ENCODE data around the gene TMEM121. TPM values are rescaled to one million over a fixed set of nuclear protein-coding genes. Genes with fewer than 3 reads are reported as not detected.
A peak's percentile ranks its signal among the peaks of the same experiment; 100 is the strongest.

Gene TMEM121
- polyA plus RNA-seq, 1 experiment = 4.6 TPM

DNA sequence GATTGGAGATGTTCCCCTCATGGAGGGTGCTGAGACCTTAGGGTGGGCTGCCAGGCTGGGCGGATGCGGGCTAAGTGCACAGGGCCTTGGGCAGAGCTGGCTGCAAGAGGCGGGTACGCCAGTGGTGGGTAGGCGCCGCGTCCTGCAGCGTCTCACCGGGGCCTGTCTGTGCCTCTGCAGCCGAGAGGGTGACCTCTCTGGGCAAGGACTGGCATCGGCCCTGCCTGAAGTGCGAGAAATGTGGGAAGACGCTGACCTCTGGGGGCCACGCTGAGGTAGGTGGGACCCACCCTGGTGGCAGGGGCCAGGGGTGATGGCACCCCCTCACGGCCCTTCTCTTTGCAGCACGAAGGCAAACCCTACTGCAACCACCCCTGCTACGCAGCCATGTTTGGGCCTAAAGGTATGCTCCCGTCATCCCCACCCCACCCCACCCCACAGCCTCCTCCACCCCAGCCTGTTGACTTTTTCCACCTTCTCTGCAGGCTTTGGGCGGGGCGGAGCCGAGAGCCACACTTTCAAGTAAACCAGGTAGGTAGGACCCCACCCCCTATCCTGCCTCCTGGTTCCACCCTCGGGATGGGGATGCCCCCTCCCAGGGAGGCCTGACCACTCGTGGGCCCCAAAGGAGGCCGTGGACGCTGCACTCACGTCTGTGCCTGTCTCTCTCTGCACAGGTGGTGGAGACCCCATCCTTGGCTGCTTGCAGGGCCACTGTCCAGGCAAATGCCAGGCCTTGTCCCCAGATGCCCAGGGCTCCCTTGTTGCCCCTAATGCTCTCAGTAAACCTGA lies 38.2 kb upstream of the TMEM121 start:
- POLR2A ChIA-PET = no interaction called here
- TF ChIP-seq, protein P1, sequence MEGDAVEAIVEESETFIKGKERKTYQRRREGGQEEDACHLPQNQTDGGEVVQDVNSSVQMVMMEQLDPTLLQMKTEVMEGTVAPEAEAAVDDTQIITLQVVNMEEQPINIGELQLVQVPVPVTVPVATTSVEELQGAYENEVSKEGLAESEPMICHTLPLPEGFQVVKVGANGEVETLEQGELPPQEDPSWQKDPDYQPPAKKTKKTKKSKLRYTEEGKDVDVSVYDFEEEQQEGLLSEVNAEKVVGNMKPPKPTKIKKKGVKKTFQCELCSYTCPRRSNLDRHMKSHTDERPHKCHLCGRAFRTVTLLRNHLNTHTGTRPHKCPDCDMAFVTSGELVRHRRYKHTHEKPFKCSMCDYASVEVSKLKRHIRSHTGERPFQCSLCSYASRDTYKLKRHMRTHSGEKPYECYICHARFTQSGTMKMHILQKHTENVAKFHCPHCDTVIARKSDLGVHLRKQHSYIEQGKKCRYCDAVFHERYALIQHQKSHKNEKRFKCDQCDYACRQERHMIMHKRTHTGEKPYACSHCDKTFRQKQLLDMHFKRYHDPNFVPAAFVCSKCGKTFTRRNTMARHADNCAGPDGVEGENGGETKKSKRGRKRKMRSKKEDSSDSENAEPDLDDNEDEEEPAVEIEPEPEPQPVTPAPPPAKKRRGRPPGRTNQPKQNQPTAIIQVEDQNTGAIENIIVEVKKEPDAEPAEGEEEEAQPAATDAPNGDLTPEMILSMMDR (IDR thresholded peaks at IDR 0.05; ENCODE audit: insufficient read depth, low read depth, low read length) = no peak
- CTCF ChIA-PET = interaction anchor here (2.0 to 4.2 kb wide), 4 partner anchors 7 to 116 kb away, joined by 8 to 84 read pairs (median 34); no protein-coding TSS in a partner anchor
- DNase-seq (ENCODE audit: low read depth) = no peak
- Histone ChIP-seq H3K4me3 (ENCODE audit: low read depth, low read length) (no peak overlapping the region), H3K27me3 (ENCODE audit: control insufficient read depth, insufficient read depth, low read length) (peaks cover 6% of the 10 kb centered on the region; the same call in 1 of the 2 replicates), H3K36me3 (ENCODE audit: control insufficient read depth, insufficient read depth, low read length) (no peaks in the 10 kb centered on the region)

DNA sequence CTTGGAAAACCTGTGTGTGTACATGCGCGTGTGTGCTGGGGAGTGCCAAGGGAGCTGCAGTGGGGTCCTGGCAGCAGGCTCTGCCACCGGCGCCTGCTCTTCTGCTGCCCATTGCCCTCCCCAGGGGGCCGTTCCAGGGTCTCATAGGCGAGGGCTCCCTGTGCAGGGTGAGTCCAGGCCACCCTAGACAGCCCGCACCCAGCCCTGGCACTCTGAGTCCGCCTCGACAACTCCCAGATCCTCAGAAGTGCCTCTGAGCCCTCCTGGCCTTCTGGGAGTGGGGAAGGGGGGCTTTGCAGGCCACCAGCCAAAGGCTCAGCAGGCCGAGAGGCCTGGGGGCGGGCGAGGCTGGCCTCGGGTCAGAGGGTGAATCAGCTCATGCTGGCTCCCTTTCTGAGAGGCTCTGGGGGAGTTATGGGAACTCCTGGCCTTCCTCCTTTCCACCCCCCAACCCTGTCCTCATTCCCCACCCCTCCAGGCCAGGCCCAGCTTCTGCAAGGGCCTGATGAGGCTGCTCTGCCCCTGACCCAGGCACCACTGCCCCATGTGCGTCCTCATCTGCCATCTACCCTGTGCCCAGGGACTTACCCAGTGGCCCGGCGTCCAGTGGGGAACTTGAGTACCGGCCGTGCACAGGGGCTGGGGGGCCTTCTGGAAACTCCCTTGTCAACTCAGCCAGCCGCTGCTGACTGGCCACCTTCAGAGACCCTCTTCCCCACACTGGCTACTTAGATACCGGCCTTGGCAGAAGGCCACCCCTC lies 37.4 kb upstream of the TMEM121 start:
- ChIA-PET POLR2A (no interaction called here), CTCF (interaction anchor here (0.5 to 4.2 kb wide), 23 partner anchors 8 to 626 kb away, joined by 3 to 84 read pairs (median 5); partner anchors contain the start of gene TMEM121)
- no peak for DNase-seq (ENCODE audit: low read depth)
- H3K4me3 ChIP-seq (ENCODE audit: low read depth, low read length) = no peak overlapping the region
- H3K27me3 ChIP-seq (ENCODE audit: control insufficient read depth, insufficient read depth, low read length) = peaks cover 6% of the 10 kb centered on the region; the same call in 1 of the 2 replicates
- TF ChIP-seq, protein P1 (IDR thresholded peaks at IDR 0.05; ENCODE audit: insufficient read depth, low read depth, low read length) = no peak
- no peaks in the 10 kb centered on the region; the same call in 1 of the 2 replicates for H3K36me3 ChIP-seq (ENCODE audit: control insufficient read depth, insufficient read depth, low read length)

DNA sequence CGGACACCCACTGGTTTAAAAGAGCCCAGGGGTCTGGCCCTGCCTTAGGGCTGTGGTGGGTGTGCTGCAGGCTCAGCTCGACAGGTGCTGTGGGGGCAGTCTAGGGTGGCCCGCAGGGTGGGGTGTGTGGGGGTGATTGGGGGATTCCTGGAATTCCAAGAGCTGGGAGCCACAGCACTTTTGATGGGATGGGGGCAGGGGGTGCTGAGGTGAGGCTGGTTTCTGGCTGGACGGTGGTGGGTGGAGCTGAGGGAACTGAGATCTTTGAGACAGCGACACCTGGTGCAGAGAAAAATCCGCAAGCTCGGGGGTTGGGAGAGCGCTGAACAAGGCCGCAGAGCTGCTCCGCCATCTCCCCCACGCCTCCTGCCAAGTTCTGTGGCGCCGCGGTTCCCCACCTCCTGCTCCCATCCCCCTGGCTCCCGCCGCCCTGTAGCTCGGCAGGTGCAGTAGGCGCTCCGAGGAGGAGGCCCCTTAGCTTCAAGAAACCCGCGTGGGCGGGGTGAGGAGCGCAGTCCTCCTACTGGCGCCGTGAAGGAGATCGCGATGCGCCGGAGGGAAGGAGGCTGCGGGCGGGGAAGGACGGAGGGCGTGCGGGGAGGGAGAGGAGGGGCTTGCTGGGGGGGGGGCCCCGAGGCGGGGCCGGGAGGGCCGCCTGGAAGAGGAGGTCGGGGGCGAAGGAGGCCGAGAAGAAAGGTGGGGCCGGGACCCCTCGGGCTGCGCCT lies 36.7 kb upstream of the TMEM121 start:
- TF ChIP-seq, protein P1 (IDR thresholded peaks at IDR 0.05; ENCODE audit: insufficient read depth, low read depth, low read length) = peak; percentile 75
- no peaks in the 10 kb centered on the region; the same call in 1 of the 2 replicates for H3K36me3 ChIP-seq (ENCODE audit: control insufficient read depth, insufficient read depth, low read length)
- peak overlapping the region; percentile 74 for H3K4me3 ChIP-seq (ENCODE audit: low read depth, low read length)
- peaks cover 6% of the 10 kb centered on the region; the same call in 1 of the 2 replicates for H3K27me3 ChIP-seq (ENCODE audit: control insufficient read depth, insufficient read depth, low read length)
- CTCF ChIA-PET = interaction anchor here (0.5 to 4.2 kb wide), 26 partner anchors 8 to 627 kb away, joined by 3 to 84 read pairs (median 5); partner anchors contain the start of gene TMEM121
- DNase-seq (ENCODE audit: low read depth) = no peak
- POLR2A ChIA-PET = interaction anchor here (0.7 kb wide), 1 partner anchor 350 kb away, joined by 9 read pairs; no protein-coding TSS in a partner anchor

DNA sequence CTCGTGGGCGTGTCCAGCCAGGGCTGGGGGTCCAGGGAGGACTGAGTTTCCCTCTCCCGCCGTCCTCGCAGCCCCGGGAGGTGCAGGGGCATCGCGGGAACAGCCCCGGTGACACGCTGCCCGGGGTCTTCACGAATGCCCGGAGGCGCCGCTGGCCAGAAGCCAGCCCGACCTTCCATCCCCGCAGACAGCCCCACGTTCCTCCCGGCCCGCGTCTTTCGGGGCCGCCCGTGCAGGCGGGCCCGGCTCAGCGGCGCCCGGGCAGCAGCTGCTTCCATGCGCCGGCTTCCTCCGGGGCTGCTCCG lies 36.2 kb upstream of the TMEM121 start:
- TF ChIP-seq, protein P1 (IDR thresholded peaks at IDR 0.05; ENCODE audit: insufficient read depth, low read depth, low read length) = no peak
- DNase-seq (ENCODE audit: low read depth) = no peak
- ChIA-PET CTCF (interaction anchor here (0.6 to 4.2 kb wide), 23 partner anchors 9 to 400 kb away, joined by 3 to 84 read pairs (median 5); no protein-coding TSS in a partner anchor), POLR2A (no interaction called here)
- Histone ChIP-seq H3K4me3 (ENCODE audit: low read depth, low read length) (peak overlapping the region; percentile 74), H3K36me3 (ENCODE audit: control insufficient read depth, insufficient read depth, low read length) (no peaks in the 10 kb centered on the region; the same call in 1 of the 2 replicates), H3K27me3 (ENCODE audit: control insufficient read depth, insufficient read depth, low read length) (peaks cover 6% of the 10 kb centered on the region; the same call in 1 of the 2 replicates)

Data from BJ (cell line).